SK-N-SH (cell line): ENCODE data around the gene ATP6V0C. TPM values are rescaled to one million over a fixed set of nuclear protein-coding genes. Genes with fewer than 3 reads are reported as not detected.

ENCODE experiments used
- CTCF ChIA-PET: fragments of 300-600, 350-600 bp; formaldehyde crosslinking; extraction: SDS; loops from one replicate; lab custom pipeline; 2021; lab: Yijun Ruan, JAX
- POLR2A ChIA-PET: fragments of 350-600 bp; sonication (Branson Sonifier 250); formaldehyde crosslinking; extraction: SDS; loops from one replicate; lab custom pipeline; 2020; ENCODE audit warnings: antibody characterized with exemption, inconsistent platforms; lab: Yijun Ruan, JAX
- DNase-seq: peaks from one replicate; pipeline ENCODE4 v3.0.0; 2012
- H2AFZ ChIP-seq: fragments of 200-600 bp; sonication (generic); 2 replicates; pipeline ENCODE4 v1.8.1; 2016; ENCODE audit warnings: antibody characterized with exemption, mild to moderate bottlenecking, low read depth
- H3F3A ChIP-seq: fragments of 200-600 bp; sonication (generic); replicated peaks from 2 replicates; pipeline ENCODE3; 2016; ENCODE audit warnings: antibody characterized with exemption, mild to moderate bottlenecking; ENCODE audit not compliant: insufficient read depth
- H3K27ac ChIP-seq, 2 experiments: fragments of 200-500 bp in 1 of 2; fragments of 200-600 bp in 1 of 2; sonication (Bioruptor generic) in 1 of 2; sonication (generic), shearing (Covaris generic) in 1 of 2; 2 replicates each; pipeline versions ENCODE4 v1.5.1 to v1.6.1; 2014 to 2016; ENCODE audit warnings: low read depth in 2 of 2, inconsistent platforms in 1 of 2, low read length in 1 of 2, mild to moderate bottlenecking in 1 of 2, mixed read lengths in 1 of 2
- H3K27me3 ChIP-seq: fragments of 200-600 bp; sonication (generic), shearing (Covaris generic); 2 replicates; pipeline ENCODE4 v1.6.1; 2016; ENCODE audit warnings: mixed run types; ENCODE audit not compliant: insufficient read depth
- H3K36me3 ChIP-seq, 2 experiments: fragments of 200-500 bp in 1 of 2; fragments of 200-600 bp in 1 of 2; sonication (Bioruptor generic) in 1 of 2; sonication (generic) in 1 of 2; replicated peaks in 1 of 2; 2 replicates each; pipeline versions ENCODE3 to v1.5.1; 2014 to 2016; ENCODE audit warnings: low read length in 1 of 2, mild to moderate bottlenecking in 1 of 2; ENCODE audit not compliant: insufficient read depth in 2 of 2, control insufficient read depth in 1 of 2
- H3K4me1 ChIP-seq, 2 experiments: fragments of 200-500 bp in 1 of 2; fragments of 200-600 bp in 1 of 2; sonication (Bioruptor generic) in 1 of 2; sonication (generic), shearing (Covaris generic) in 1 of 2; 2 replicates each; pipeline versions ENCODE4 v1.5.1 to v1.6.1; 2014 to 2016; ENCODE audit warnings: low read depth in 1 of 2, low read length in 1 of 2, mixed run types in 1 of 2; ENCODE audit not compliant: insufficient read depth in 2 of 2, control insufficient read depth in 1 of 2
- H3K4me2 ChIP-seq: fragments of 200-600 bp; sonication (generic), shearing (Covaris generic); 2 replicates; pipeline ENCODE4 v1.6.1; 2017; ENCODE audit warnings: mixed run types
- H3K4me3 ChIP-seq, 2 experiments: fragments of 200-500 bp in 1 of 2; fragments of 200-600 bp in 1 of 2; sonication (Bioruptor generic) in 1 of 2; sonication (generic), shearing (Covaris generic) in 1 of 2; 2 replicates each; pipeline versions ENCODE4 v1.5.1 to v1.8.1; 2014 to 2016; ENCODE audit warnings: low read depth in 2 of 2, inconsistent platforms in 1 of 2, low read length in 1 of 2, mild to moderate bottlenecking in 1 of 2, mixed read lengths in 1 of 2, moderate library complexity in 1 of 2
- H3K79me2 ChIP-seq: fragments of 200-600 bp; sonication (generic); 2 replicates; pipeline ENCODE4 v1.8.1; 2017; ENCODE audit warnings: mild to moderate bottlenecking; ENCODE audit not compliant: insufficient read depth
- H3K9ac ChIP-seq: fragments of 200-600 bp; sonication (generic); 2 replicates; pipeline ENCODE4 v1.6.1; 2017; ENCODE audit warnings: mixed run types
- H3K9me2 ChIP-seq: fragments of 200-600 bp; sonication (generic); 2 replicates; pipeline ENCODE4 v1.6.1; 2017; ENCODE audit warnings: mixed run types
- H3K9me3 ChIP-seq: fragments of 200-600 bp; sonication (generic); 2 replicates; pipeline ENCODE4 v1.6.1; 2017; ENCODE audit warnings: mixed run types, mild to moderate bottlenecking, moderate library complexity
- H4K20me1 ChIP-seq: fragments of 200-600 bp; sonication (generic); 2 replicates; pipeline ENCODE4 v1.6.1; 2017; ENCODE audit warnings: mild to moderate bottlenecking, mixed run types; ENCODE audit not compliant: insufficient read depth
- EP300 ChIP-seq, 2 experiments: IDR thresholded peaks; 2 replicates each; pipeline versions ENCODE4 v1.4.0 to v1.6.1; 2012; ENCODE audit warnings: borderline replicate concordance in 1 of 2, low read depth in 1 of 2, low read length in 1 of 2
- EZH2phosphoT487 ChIP-seq: fragments of 200-600 bp; sonication (generic); IDR thresholded peaks from 2 replicates; pipeline ENCODE4 v1.6.1; 2017; ENCODE audit warnings: low read depth, mixed run types, mild to moderate bottlenecking, antibody characterized with exemption, moderate library complexity, borderline replicate concordance
- FOSL2 ChIP-seq: IDR thresholded peaks from 2 replicates; pipeline ENCODE4 v1.4.0; 2012; ENCODE audit warnings: low read depth, mild to moderate bottlenecking, moderate library complexity, borderline replicate concordance
- FOXM1 ChIP-seq: IDR thresholded peaks from 2 replicates; pipeline ENCODE4 v1.4.0; 2012; ENCODE audit warnings: low read depth, mild to moderate bottlenecking
- MEF2A ChIP-seq: IDR thresholded peaks from 2 replicates; pipeline ENCODE4 v1.4.0; 2012; ENCODE audit warnings: low read depth, borderline replicate concordance
- RAD21 ChIP-seq: IDR thresholded peaks from 2 replicates; pipeline ENCODE4 v1.6.1; 2012; ENCODE audit warnings: mild to moderate bottlenecking, low read length
- RFX5 ChIP-seq: IDR thresholded peaks from 2 replicates; pipeline ENCODE4 v1.6.1; 2012; ENCODE audit warnings: mild to moderate bottlenecking, improper control_type of control experiment, low read length
- TCF12 ChIP-seq: IDR thresholded peaks from 2 replicates; pipeline ENCODE4 v1.4.0; 2012
- USF2 ChIP-seq: fragments of 150-350 bp; IDR thresholded peaks from 2 replicates; pipeline ENCODE4 v1.6.1; 2017; ENCODE audit warnings: antibody characterized with exemption, low read length, low read depth, borderline replicate concordance
- YY1 ChIP-seq: IDR thresholded peaks from 2 replicates; pipeline ENCODE4 v1.4.0; 2012; ENCODE audit warnings: low read depth, mild to moderate bottlenecking
- WGBS: methylation state at CpG from one replicate; pipeline ENCODE4 v1.1.6; 2017; ENCODE audit warnings: low lambda C conversion rate; 5-methylcytosine and 5-hydroxymethylcytosine counted together
- polyA plus RNA-seq, 3 experiments: library from polyadenylated mRNA; depleted of rRNA; stranded (reverse); fragments of >200 nt; gene quantifications; 2 replicates each; pipeline ENCODE4 v1.2.3, GENCODE V29; 2012
- TF ChIP-seq, protein P1 (sequence below): IDR thresholded peaks from 2 replicates; pipeline ENCODE4 v1.4.0; 2012; ENCODE audit warnings: low read depth, borderline replicate concordance
- TF ChIP-seq, protein P2 (sequence below): IDR thresholded peaks from 2 replicates; pipeline ENCODE4 v1.6.1; 2012; ENCODE audit warnings: mild to moderate bottlenecking, low read depth, low read length, moderate library complexity
- TF ChIP-seq, protein P3 (sequence below): IDR thresholded peaks from 2 replicates; pipeline ENCODE4 v1.4.0; 2012; ENCODE audit warnings: low read depth, borderline replicate concordance
- TF ChIP-seq, protein P4 (sequence below): IDR thresholded peaks from 2 replicates; pipeline ENCODE4 v1.4.0; 2012; ENCODE audit warnings: low read depth

The ATP6V0C gene
- polyA plus RNA-seq, 1 of the 3 experiments (the other 2 are of a cell fraction), result 80.1 TPM

- Histone ChIP-seq H3K27me3 (no peaks in the 10 kb centered on the region), H3K79me2 (peaks cover 12% of the 10 kb centered on the region; the same call in 1 of the 2 replicates), H3K9me2 (no peaks in the 10 kb centered on the region), H3K36me3 (no peaks in the 10 kb centered on the region), H2AFZ (no peak overlapping the region), H3F3A (peaks cover 13% of the 10 kb centered on the region), H3K27ac (peak overlapping the region in 1 of 2 experiments; percentile 97; a peak in 1 of 4 replicates), H3K4me3 (peak overlapping the region in 1 of 2 experiments; percentile 79; a peak in 1 of 4 replicates), H3K9ac (no peak overlapping the region), H3K4me2 (peak overlapping the region; percentile 71), H3K4me1 (peaks cover 6 to 75% of the 10 kb centered on the region in 2 experiments; a peak in 3 of 4 replicates), H4K20me1 (no peaks in the 10 kb centered on the region), H3K9me3 (no peaks in the 10 kb centered on the region)
- DNase-seq, result no peak
- ChIA-PET CTCF (interaction anchor here (0.6 to 1.8 kb wide), 6 partner anchors 13 to 38 kb away, joined by 3 to 7 read pairs (median 4); no protein-coding TSS in a partner anchor), POLR2A (interaction anchor here (0.9 kb wide), 1 partner anchor 10 kb away, joined by 3 read pairs; no protein-coding TSS in a partner anchor)
- TF ChIP-seq, protein P1, sequence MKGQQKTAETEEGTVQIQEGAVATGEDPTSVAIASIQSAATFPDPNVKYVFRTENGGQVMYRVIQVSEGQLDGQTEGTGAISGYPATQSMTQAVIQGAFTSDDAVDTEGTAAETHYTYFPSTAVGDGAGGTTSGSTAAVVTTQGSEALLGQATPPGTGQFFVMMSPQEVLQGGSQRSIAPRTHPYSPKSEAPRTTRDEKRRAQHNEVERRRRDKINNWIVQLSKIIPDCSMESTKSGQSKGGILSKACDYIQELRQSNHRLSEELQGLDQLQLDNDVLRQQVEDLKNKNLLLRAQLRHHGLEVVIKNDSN, result no peak
- TF ChIP-seq RAD21 (no peak), TCF12 (no peak), FOSL2 (no peak), MEF2A (no peak), YY1 (no peak), USF2 (no peak), EZH2phosphoT487 (no peak), FOXM1 (no peak), EP300 (IDR thresholded peaks at IDR 0.05; ENCODE audit: borderline replicate concordance in 1 of 2, low read depth in 1 of 2, low read length in 1 of 2) (no peak), RFX5 (no peak)
- TF ChIP-seq, protein P2, sequence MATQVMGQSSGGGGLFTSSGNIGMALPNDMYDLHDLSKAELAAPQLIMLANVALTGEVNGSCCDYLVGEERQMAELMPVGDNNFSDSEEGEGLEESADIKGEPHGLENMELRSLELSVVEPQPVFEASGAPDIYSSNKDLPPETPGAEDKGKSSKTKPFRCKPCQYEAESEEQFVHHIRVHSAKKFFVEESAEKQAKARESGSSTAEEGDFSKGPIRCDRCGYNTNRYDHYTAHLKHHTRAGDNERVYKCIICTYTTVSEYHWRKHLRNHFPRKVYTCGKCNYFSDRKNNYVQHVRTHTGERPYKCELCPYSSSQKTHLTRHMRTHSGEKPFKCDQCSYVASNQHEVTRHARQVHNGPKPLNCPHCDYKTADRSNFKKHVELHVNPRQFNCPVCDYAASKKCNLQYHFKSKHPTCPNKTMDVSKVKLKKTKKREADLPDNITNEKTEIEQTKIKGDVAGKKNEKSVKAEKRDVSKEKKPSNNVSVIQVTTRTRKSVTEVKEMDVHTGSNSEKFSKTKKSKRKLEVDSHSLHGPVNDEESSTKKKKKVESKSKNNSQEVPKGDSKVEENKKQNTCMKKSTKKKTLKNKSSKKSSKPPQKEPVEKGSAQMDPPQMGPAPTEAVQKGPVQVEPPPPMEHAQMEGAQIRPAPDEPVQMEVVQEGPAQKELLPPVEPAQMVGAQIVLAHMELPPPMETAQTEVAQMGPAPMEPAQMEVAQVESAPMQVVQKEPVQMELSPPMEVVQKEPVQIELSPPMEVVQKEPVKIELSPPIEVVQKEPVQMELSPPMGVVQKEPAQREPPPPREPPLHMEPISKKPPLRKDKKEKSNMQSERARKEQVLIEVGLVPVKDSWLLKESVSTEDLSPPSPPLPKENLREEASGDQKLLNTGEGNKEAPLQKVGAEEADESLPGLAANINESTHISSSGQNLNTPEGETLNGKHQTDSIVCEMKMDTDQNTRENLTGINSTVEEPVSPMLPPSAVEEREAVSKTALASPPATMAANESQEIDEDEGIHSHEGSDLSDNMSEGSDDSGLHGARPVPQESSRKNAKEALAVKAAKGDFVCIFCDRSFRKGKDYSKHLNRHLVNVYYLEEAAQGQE, result no peak
- TF ChIP-seq, protein P3, sequence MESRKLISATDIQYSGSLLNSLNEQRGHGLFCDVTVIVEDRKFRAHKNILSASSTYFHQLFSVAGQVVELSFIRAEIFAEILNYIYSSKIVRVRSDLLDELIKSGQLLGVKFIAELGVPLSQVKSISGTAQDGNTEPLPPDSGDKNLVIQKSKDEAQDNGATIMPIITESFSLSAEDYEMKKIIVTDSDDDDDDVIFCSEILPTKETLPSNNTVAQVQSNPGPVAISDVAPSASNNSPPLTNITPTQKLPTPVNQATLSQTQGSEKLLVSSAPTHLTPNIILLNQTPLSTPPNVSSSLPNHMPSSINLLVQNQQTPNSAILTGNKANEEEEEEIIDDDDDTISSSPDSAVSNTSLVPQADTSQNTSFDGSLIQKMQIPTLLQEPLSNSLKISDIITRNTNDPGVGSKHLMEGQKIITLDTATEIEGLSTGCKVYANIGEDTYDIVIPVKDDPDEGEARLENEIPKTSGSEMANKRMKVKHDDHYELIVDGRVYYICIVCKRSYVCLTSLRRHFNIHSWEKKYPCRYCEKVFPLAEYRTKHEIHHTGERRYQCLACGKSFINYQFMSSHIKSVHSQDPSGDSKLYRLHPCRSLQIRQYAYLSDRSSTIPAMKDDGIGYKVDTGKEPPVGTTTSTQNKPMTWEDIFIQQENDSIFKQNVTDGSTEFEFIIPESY, result no peak
- TF ChIP-seq, protein P4, sequence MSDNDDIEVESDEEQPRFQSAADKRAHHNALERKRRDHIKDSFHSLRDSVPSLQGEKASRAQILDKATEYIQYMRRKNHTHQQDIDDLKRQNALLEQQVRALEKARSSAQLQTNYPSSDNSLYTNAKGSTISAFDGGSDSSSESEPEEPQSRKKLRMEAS, result no peak
- WGBS, result 83% methylated on average over 8 of the region's 14 CpGs
These were observed 40.8 kb upstream of the ATP6V0C start for GRCh38 chr16:2472885-2473445.
